Effector CD8-positive, alpha-beta T cell (primary cell): Measurements from ENCODE around the gene CLSTN2.

Experiments
- DNase-seq: peaks from one replicate; lab custom pipeline; 2025; lab: John Stamatoyannopoulos, UW
- total RNA-seq, 4 experiments: gene quantifications; one replicate each; lab custom pipeline; 2026; lab: John Stamatoyannopoulos, UW

CLSTN2 gene
- total RNA-seq: 0 to 1.3 (median 0.49) reads per million in 4 experiments

- no peak for DNase-seq
Measured at GRCh38 chr3:139935016-139935865, at the start of gene CLSTN2. Gene CLSTN2, plus strand, starts transcription at chr3:139935185.

- no peak for DNase-seq
Measured at GRCh38 chr3:139887431-139887830, 47.6 kb upstream of the CLSTN2 start.

- DNase-seq: no peak
Measured at GRCh38 chr3:139888561-139889140, 46.3 kb upstream of the CLSTN2 start.

- DNase-seq: no peak
Measured at GRCh38 chr3:139893267-139893962, 41.6 kb upstream of the CLSTN2 start.

GRCh38 chr3:139893963-139894642 is 40.9 kb upstream of the CLSTN2 start:
- DNase-seq: no peak

GRCh38 chr3:139894643-139894989 is 40.4 kb upstream of the CLSTN2 start:
- DNase-seq: no peak

GRCh38 chr3:139897759-139898158 is 37.2 kb upstream of the CLSTN2 start:
- DNase-seq: no peak

GRCh38 chr3:139906418-139906817 is 28.6 kb upstream of the CLSTN2 start:
- no peak for DNase-seq

GRCh38 chr3:139909811-139910210 is 25.2 kb upstream of the CLSTN2 start:
- DNase-seq: no peak

GRCh38 chr3:139916271-139916670 is 18.7 kb upstream of the CLSTN2 start:
- no peak for DNase-seq

- DNase-seq: no peak
Measured at GRCh38 chr3:139917226-139917785, 17.7 kb upstream of the CLSTN2 start.

GRCh38 chr3:139928708-139929505 is 6.1 kb upstream of the CLSTN2 start:
- DNase-seq: no peak

GRCh38 chr3:139930211-139930610 is 4.8 kb upstream of the CLSTN2 start:
- no peak for DNase-seq

GRCh38 chr3:139933766-139934165 is 1.2 kb upstream of the CLSTN2 start:
- DNase-seq: no peak

GRCh38 chr3:139934613-139935015 is 371 bp upstream of the CLSTN2 start:
- no peak for DNase-seq

GRCh38 chr3:139935866-139936817 is 1.2 kb downstream of the CLSTN2 start:
- no peak for DNase-seq

- DNase-seq: no peak
Measured at GRCh38 chr3:139937674-139938279, 2.8 kb downstream of the CLSTN2 start.

- DNase-seq: no peak
Measured at GRCh38 chr3:139939681-139940190, 4.8 kb downstream of the CLSTN2 start.

- no peak for DNase-seq
Measured at GRCh38 chr3:139940622-139941021, 5.6 kb downstream of the CLSTN2 start.
